ENCODE data around the gene MOSMO.
"Not testable (repeated sequence)": the region's sequence is repeated elsewhere in the genome, so short reads cannot be mapped to it uniquely, and the experiment has no call there.

MOSMO gene

GRCh38 chr16:22098405-22099255 is 90.7 kb downstream of the MOSMO start:
- peak; percentile 56 for DNase-seq

GRCh38 chr16:22099256-22099975 is 91.5 kb downstream of the MOSMO start:
- DNase-seq = no peak

- no peak for DNase-seq
Observed at GRCh38 chr16:22103441-22103840, 95.5 kb downstream of the MOSMO start.

- no peak for DNase-seq
Observed at GRCh38 chr16:22109258-22109898, 101.5 kb downstream of the MOSMO start.

- not testable (repeated sequence) for DNase-seq
Observed at GRCh38 chr16:22111629-22112028, 103.7 kb downstream of the MOSMO start.

GRCh38 chr16:22116095-22116700 is 108.3 kb downstream of the MOSMO start:
- no peak for DNase-seq

- no peak for DNase-seq
Observed at GRCh38 chr16:22117609-22118008, 109.7 kb downstream of the MOSMO start.

- DNase-seq = no peak
Observed at GRCh38 chr16:22120440-22120839, 112.5 kb downstream of the MOSMO start.

- no peak for DNase-seq
Observed at GRCh38 chr16:22122239-22122638, 114.3 kb downstream of the MOSMO start.

- peak; percentile 25 for DNase-seq
Observed at GRCh38 chr16:22123146-22123545, 115.2 kb downstream of the MOSMO start.

- no peak for DNase-seq
Observed at GRCh38 chr16:22123759-22124490, 116.0 kb downstream of the MOSMO start.

GRCh38 chr16:22124583-22125284 is 116.8 kb downstream of the MOSMO start:
- no peak for DNase-seq

GRCh38 chr16:22126037-22126558 is 118.2 kb downstream of the MOSMO start:
- no peak for DNase-seq

GRCh38 chr16:22128537-22128936 is 120.6 kb downstream of the MOSMO start:
- DNase-seq = not testable (repeated sequence)

GRCh38 chr16:22130528-22130927 is 122.6 kb downstream of the MOSMO start:
- no peak for DNase-seq

GRCh38 chr16:22132801-22133200 is 124.9 kb downstream of the MOSMO start:
- no peak for DNase-seq

All from HCEC 1CT (cell line).